ENCODE data around the gene ZG16. TPM values are rescaled to one million over a fixed set of nuclear protein-coding genes. Genes with fewer than 3 reads are reported as not detected.
"Not testable (repeated sequence)": the region's sequence is repeated elsewhere in the genome, so short reads cannot be mapped to it uniquely, and the experiment has no call there.

ZG16 gene
- total and polyA plus RNA-seq, 2 experiments from 2014 or later = not detected

GRCh38 chr16:29729116-29729521 lies 48.9 kb upstream of the ZG16 start:
- Histone ChIP-seq H3K27me3 (ENCODE audit: insufficient read depth) (no peaks in the 10 kb centered on the region), H3K4me1 (ENCODE audit: insufficient read depth) (no peaks in the 10 kb centered on the region), H2AFZ (no peak overlapping the region), H3K4me2 (no peak overlapping the region), H4K20me1 (replicated peaks; ENCODE audit: insufficient read depth) (peaks cover 63% of the 10 kb centered on the region), H3K79me2 (replicated peaks; ENCODE audit: insufficient read depth) (peaks cover 54% of the 10 kb centered on the region), H3K36me3 (ENCODE audit: insufficient read depth) (peaks cover 47% of the 10 kb centered on the region), H3K9me2 (ENCODE audit: insufficient read depth) (no peaks in the 10 kb centered on the region), H3K27ac (ENCODE audit: low read depth) (0 out of 2 replicates have a peak overlapping the region, but pooled peaks have one; percentile 39), H3K4me3 (no peak overlapping the region), H3F3A (replicated peaks; ENCODE audit: low read depth) (peaks cover 56% of the 10 kb centered on the region)
- peaks cover 95% of the 10 kb centered on the region for H3K36me3 Mint-ChIP-seq (ENCODE audit: low read depth)
- peaks cover 10% of the 10 kb centered on the region for H3K27me3 Mint-ChIP-seq (ENCODE audit: insufficient read depth, low read depth, poor library complexity)
- peak overlapping the region; percentile 80 for H3K27ac Mint-ChIP-seq
- no peak overlapping the region for H3K4me3 Mint-ChIP-seq
- ATAC-seq (peak; percentile 87), DNase-seq (ENCODE audit: low spot score) (peak; percentile 72)
- H3K9me3 Mint-ChIP-seq = no peaks in the 10 kb centered on the region; the same call in 2 of the 3 replicates
- peaks cover 22% of the 10 kb centered on the region for H3K4me1 Mint-ChIP-seq
- peak; percentile 66 to 69 for TF ChIP-seq CTCF (conservative IDR thresholded peaks at IDR 0.05; ENCODE audit: low read depth in 2 of 2)
- TF ChIP-seq REST (IDR thresholded peaks at IDR 0.05; ENCODE audit: unreplicated experiment) = no peak

- Mint-ChIP-seq H3K4me1 (peaks cover 19% of the 10 kb centered on the region), H3K9me3 (no peaks in the 10 kb centered on the region; the same call in 1 of the 3 replicates), H3K27me3 (ENCODE audit: insufficient read depth, low read depth, poor library complexity) (peaks cover 7% of the 10 kb centered on the region), H3K36me3 (ENCODE audit: low read depth) (peaks cover 93% of the 10 kb centered on the region), H3K4me3 (no peak overlapping the region), H3K27ac (no peak overlapping the region)
- no peak for ATAC-seq
- Histone ChIP-seq H3K4me3 (no peak overlapping the region), H3K4me1 (ENCODE audit: insufficient read depth) (no peaks in the 10 kb centered on the region), H2AFZ (no peak overlapping the region), H3K27me3 (ENCODE audit: insufficient read depth) (no peaks in the 10 kb centered on the region), H3K36me3 (ENCODE audit: insufficient read depth) (peaks cover 44% of the 10 kb centered on the region), H3K27ac (ENCODE audit: low read depth) (no peak overlapping the region), H3K9me2 (ENCODE audit: insufficient read depth) (no peaks in the 10 kb centered on the region), H4K20me1 (replicated peaks; ENCODE audit: insufficient read depth) (peaks cover 59% of the 10 kb centered on the region), H3F3A (replicated peaks; ENCODE audit: low read depth) (peaks cover 58% of the 10 kb centered on the region), H3K79me2 (replicated peaks; ENCODE audit: insufficient read depth) (peaks cover 42% of the 10 kb centered on the region), H3K4me2 (no peak overlapping the region)
- no peak for DNase-seq (ENCODE audit: low spot score)
- no peak for TF ChIP-seq EZH2 (IDR thresholded peaks at IDR 0.05; ENCODE audit: low read depth, unreplicated experiment)
- TF ChIP-seq ZNF114 (CRISPR knock-in tag; IDR thresholded peaks at IDR 0.05) = no peak
- TF ChIP-seq ETS1 (IDR thresholded peaks at IDR 0.05) = no peak
- TF ChIP-seq JUNB (IDR thresholded peaks at IDR 0.05; ENCODE audit: unreplicated experiment) = no peak
Observed at GRCh38 chr16:29730649-29731048, 47.4 kb upstream of the ZG16 start.

GRCh38 chr16:29731768-29732601 lies 46.1 kb upstream of the ZG16 start:
- H3K4me3 ChIP-seq; H3K9me3 Mint-ChIP-seq; H3K4me2 ChIP-seq; H3K4me3 Mint-ChIP-seq; H3K4me1 ChIP-seq (ENCODE audit: insufficient read depth); H3K27me3 ChIP-seq (ENCODE audit: insufficient read depth); H3K27ac Mint-ChIP-seq; H3K9me2 ChIP-seq (ENCODE audit: insufficient read depth); H2AFZ ChIP-seq; ATAC-seq; DNase-seq (ENCODE audit: low spot score): not testable (repeated sequence)
- peaks cover 46% of the 10 kb centered on the region for H4K20me1 ChIP-seq (replicated peaks; ENCODE audit: insufficient read depth)
- peaks cover 60% of the 10 kb centered on the region for H3F3A ChIP-seq (replicated peaks; ENCODE audit: low read depth)
- H3K36me3 Mint-ChIP-seq (ENCODE audit: low read depth) = peaks cover 93% of the 10 kb centered on the region
- H3K27me3 Mint-ChIP-seq (ENCODE audit: insufficient read depth, low read depth, poor library complexity) = peaks cover 12% of the 10 kb centered on the region
- peaks cover 28% of the 10 kb centered on the region for H3K79me2 ChIP-seq (replicated peaks; ENCODE audit: insufficient read depth)
- peaks cover 40% of the 10 kb centered on the region for H3K36me3 ChIP-seq (ENCODE audit: insufficient read depth)
- H3K4me1 Mint-ChIP-seq = peaks cover 14% of the 10 kb centered on the region
- H3K27ac ChIP-seq (ENCODE audit: low read depth) = 0 out of 2 replicates have a peak overlapping the region, but pooled peaks have one; percentile 45

Measured in GM23338 (cell line).